Measurements from ENCODE around the gene MS4A1.

- TF ChIP-seq CTCF (IDR thresholded peaks at IDR 0.05 in 8 of 11, conservative IDR thresholded peaks at IDR 0.05 in 3 of 11), result no peak
- TF ChIP-seq POLR2A (IDR thresholded peaks at IDR 0.05), result no peak
These were observed 7.8 kb upstream of the MS4A1 start for GRCh38 chr11:60447846-60448245.
